Neural cell (in vitro differentiated cells): Measurements from ENCODE around the gene CACNA2D1. TPM values are rescaled to one million over a fixed set of nuclear protein-coding genes. Genes with fewer than 3 reads are reported as not detected.

ENCODE experiments used
- H2AFZ ChIP-seq: fragments of 200-600, 300-800 bp; sonication (generic), shearing (Covaris generic); 2 replicates; pipeline ENCODE4 v1.6.0; 2014; ENCODE audit warnings: low read depth, mild to moderate bottlenecking, antibody characterized with exemption, low read length, moderate library complexity
- H3F3A ChIP-seq: fragments of 200-600 bp; shearing (Covaris generic); 2 replicates; pipeline ENCODE4 v1.6.1; 2016; ENCODE audit warnings: mild to moderate bottlenecking, moderate library complexity, mixed read lengths, antibody characterized with exemption, low read length; ENCODE audit not compliant: insufficient read depth, poor library complexity, severe bottlenecking
- H3K27ac ChIP-seq: fragments of 200-600, 300-800 bp; sonication (generic), shearing (Covaris generic); 2 replicates; pipeline ENCODE4 v1.5.1; 2014; ENCODE audit warnings: mild to moderate bottlenecking, low read length, moderate library complexity
- H3K27me3 ChIP-seq: fragments of 300-800, 200-600 bp; sonication (generic), shearing (Covaris generic); 2 replicates; pipeline ENCODE4 v1.6.0; 2014; ENCODE audit warnings: mild to moderate bottlenecking, low read depth, low read length, moderate library complexity; ENCODE audit not compliant: insufficient read depth
- H3K36me3 ChIP-seq: fragments of 300-800, 200-600 bp; sonication (generic), shearing (Covaris generic); 2 replicates; pipeline ENCODE4 v1.5.1; 2014; ENCODE audit warnings: mild to moderate bottlenecking, antibody characterized with exemption, low read length, moderate library complexity; ENCODE audit not compliant: insufficient read depth
- H3K4me2 ChIP-seq: fragments of 300-800, 200-600 bp; sonication (generic), shearing (Covaris generic); 2 replicates; pipeline ENCODE4 v1.6.0; 2014; ENCODE audit warnings: mild to moderate bottlenecking, low read length
- H3K4me3 ChIP-seq: fragments of 300-800, 200-600 bp; sonication (generic), shearing (Covaris generic); 2 replicates; pipeline ENCODE4 v1.5.1; 2014; ENCODE audit warnings: mild to moderate bottlenecking, low read length, moderate library complexity
- H3K79me2 ChIP-seq: fragments of 200-600 bp; shearing (Covaris generic); replicated peaks from 2 replicates; pipeline ENCODE4 v1.6.0; 2014; ENCODE audit warnings: mild to moderate bottlenecking, low read length, moderate library complexity; ENCODE audit not compliant: insufficient read depth
- H3K9ac ChIP-seq: fragments of 300-800, 200-600 bp; sonication (generic), shearing (Covaris generic); 2 replicates; pipeline ENCODE4 v1.6.1; 2016; ENCODE audit warnings: mild to moderate bottlenecking, low read length, mixed read lengths
- H3K9me2 ChIP-seq: fragments of 200-600 bp; shearing (Covaris generic); 2 replicates; pipeline ENCODE4 v1.6.1; 2016; ENCODE audit warnings: mild to moderate bottlenecking, low read length, mixed read lengths; ENCODE audit not compliant: insufficient read depth
- H3K9me3 ChIP-seq: fragments of 200-600, 300-800 bp; sonication (generic), shearing (Covaris generic); 2 replicates; pipeline ENCODE4 v1.6.1; 2016; ENCODE audit warnings: mild to moderate bottlenecking, mixed run types, low read length, moderate library complexity, mixed read lengths
- H4K20me1 ChIP-seq: fragments of 200-600 bp; shearing (Covaris generic); 2 replicates; pipeline ENCODE4 v1.6.1; 2016; ENCODE audit warnings: mild to moderate bottlenecking, mixed run types; ENCODE audit not compliant: insufficient read depth
- EP300 ChIP-seq: fragments of 450-650 bp; conservative IDR thresholded peaks from 2 replicates; pipeline ENCODE4 v1.6.1; 2014; ENCODE audit warnings: antibody characterized with exemption, mild to moderate bottlenecking, moderate library complexity; ENCODE audit not compliant: poor library complexity, severe bottlenecking
- EZH2 ChIP-seq: fragments of 200-600, 300-800 bp; shearing (Covaris generic), sonication (generic); IDR thresholded peaks from 2 replicates; pipeline ENCODE4 v1.6.1; 2014; ENCODE audit warnings: antibody characterized with exemption, low read length, borderline replicate concordance, mild to moderate bottlenecking; ENCODE audit not compliant: insufficient read depth, poor library complexity, severe bottlenecking
- MXI1 ChIP-seq: fragments of 450-650 bp; conservative IDR thresholded peaks from 2 replicates; pipeline ENCODE4 v1.6.1; 2014; ENCODE audit warnings: antibody characterized with exemption, mild to moderate bottlenecking; ENCODE audit not compliant: poor library complexity, severe bottlenecking
- POLR2AphosphoS5 ChIP-seq: IDR thresholded peaks from 2 replicates; pipeline ENCODE4 v1.6.1; 2012
- RAD21 ChIP-seq: fragments of 450-650 bp; conservative IDR thresholded peaks from 2 replicates; pipeline ENCODE4 v1.6.1; 2014; ENCODE audit warnings: antibody characterized with exemption, mild to moderate bottlenecking, moderate library complexity
- SMC3 ChIP-seq: fragments of 450-650 bp; conservative IDR thresholded peaks from 2 replicates; pipeline ENCODE4 v1.6.1; 2014; ENCODE audit warnings: antibody characterized with exemption, mild to moderate bottlenecking, moderate library complexity; ENCODE audit not compliant: poor library complexity
- TAF1 ChIP-seq: IDR thresholded peaks from 2 replicates; pipeline ENCODE4 v1.6.1; 2012; ENCODE audit warnings: low read depth
- polyA plus RNA-seq: library from polyadenylated mRNA; depleted of rRNA; stranded (reverse); fragments of >200 nt; gene quantifications from 2 replicates; pipeline ENCODE4 v1.2.3, GENCODE V29; 2014
- TF ChIP-seq, protein P1 (sequence below): fragments of 450-650 bp; IDR thresholded peaks from 2 replicates; pipeline ENCODE4 v1.5.1; 2014; ENCODE audit warnings: antibody characterized with exemption, mild to moderate bottlenecking, moderate library complexity; ENCODE audit not compliant: poor library complexity, severe bottlenecking
- TF ChIP-seq, protein P2 (sequence below): IDR thresholded peaks from 2 replicates; pipeline ENCODE4 v1.6.1; 2012; ENCODE audit warnings: borderline replicate concordance

The CACNA2D1 gene
- polyA plus RNA-seq, 1 donor from 2014 or later, result 7.0 TPM

DNA sequence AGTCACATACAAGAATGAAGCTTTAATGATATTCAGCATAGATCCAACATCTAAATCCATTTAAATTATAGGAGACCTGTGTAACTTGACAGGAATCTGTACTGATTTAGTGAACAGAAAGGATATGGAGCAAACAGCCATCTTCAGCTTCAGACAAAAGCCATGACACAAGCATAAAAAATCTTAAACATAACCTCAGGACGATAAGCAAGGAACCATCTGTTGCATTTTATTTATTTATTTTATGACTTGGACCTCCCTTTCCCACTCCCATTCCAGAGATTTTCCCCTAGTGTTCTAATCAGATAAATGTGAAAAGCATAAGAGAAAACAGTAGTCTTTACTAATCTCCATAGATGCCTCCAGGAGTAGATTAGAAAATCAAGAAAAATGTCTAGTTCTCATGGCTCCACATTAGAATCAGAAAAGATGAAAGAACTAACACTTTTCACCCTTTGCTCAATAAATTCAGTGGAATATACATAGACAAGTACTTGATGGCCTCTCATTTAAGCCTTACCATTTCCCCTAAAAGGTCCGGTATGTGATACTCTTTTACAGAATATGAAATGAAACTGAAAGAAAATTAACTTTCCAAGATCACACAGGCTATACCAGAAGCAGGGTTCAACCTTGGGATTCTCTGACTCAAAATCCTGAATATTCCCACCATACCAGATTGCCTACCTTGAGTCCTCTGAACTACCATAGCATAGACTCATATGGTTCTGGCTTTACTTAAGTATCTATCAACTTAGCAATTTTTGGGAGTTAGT is 15.2 kb downstream of the CACNA2D1 start:
- Histone ChIP-seq H3K9me2 (no peaks in the 10 kb centered on the region), H3K79me2 (no peaks in the 10 kb centered on the region), H3K9ac (no peak overlapping the region), H3K36me3 (no peaks in the 10 kb centered on the region), H3K9me3 (no peaks in the 10 kb centered on the region), H2AFZ (no peak overlapping the region), H3F3A (no peaks in the 10 kb centered on the region), H4K20me1 (no peaks in the 10 kb centered on the region), H3K27me3 (no peaks in the 10 kb centered on the region), H3K4me2 (no peak overlapping the region), H3K4me3 (no peak overlapping the region), H3K27ac (no peak overlapping the region)
- TF ChIP-seq EP300, result no peak

DNA sequence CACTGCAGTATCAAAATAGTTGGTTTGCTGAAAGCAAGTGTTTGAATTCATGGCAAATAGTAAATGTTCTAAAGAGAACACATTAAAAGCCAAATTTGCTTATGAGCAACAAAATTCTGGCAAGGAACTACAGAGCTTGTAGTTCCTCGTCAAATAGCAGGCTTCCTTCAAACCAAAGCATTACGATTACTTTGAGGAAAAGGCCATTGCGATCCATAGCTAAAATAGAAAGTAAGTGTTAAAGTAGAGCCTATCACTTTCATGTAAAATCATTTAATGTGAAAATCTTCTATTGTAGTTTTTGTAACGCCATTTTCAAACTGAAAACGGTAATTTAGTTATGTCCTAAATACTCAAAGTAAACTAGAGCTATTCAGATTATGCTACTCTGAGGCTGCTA is 20.1 kb downstream of the CACNA2D1 start:
- no peak overlapping the region for H3K4me3 ChIP-seq
- H3K9me3 ChIP-seq, result no peaks in the 10 kb centered on the region
- no peaks in the 10 kb centered on the region for H3K9me2 ChIP-seq
- H3K36me3 ChIP-seq, result no peaks in the 10 kb centered on the region
- no peak overlapping the region for H3K4me2 ChIP-seq
- H4K20me1 ChIP-seq, result no peaks in the 10 kb centered on the region
- H3F3A ChIP-seq, result no peaks in the 10 kb centered on the region
- H3K27ac ChIP-seq, result no peak overlapping the region
- no peaks in the 10 kb centered on the region for H3K27me3 ChIP-seq
- H3K9ac ChIP-seq, result no peak overlapping the region
- H3K79me2 ChIP-seq, result no peaks in the 10 kb centered on the region
- TF ChIP-seq, protein P1, sequence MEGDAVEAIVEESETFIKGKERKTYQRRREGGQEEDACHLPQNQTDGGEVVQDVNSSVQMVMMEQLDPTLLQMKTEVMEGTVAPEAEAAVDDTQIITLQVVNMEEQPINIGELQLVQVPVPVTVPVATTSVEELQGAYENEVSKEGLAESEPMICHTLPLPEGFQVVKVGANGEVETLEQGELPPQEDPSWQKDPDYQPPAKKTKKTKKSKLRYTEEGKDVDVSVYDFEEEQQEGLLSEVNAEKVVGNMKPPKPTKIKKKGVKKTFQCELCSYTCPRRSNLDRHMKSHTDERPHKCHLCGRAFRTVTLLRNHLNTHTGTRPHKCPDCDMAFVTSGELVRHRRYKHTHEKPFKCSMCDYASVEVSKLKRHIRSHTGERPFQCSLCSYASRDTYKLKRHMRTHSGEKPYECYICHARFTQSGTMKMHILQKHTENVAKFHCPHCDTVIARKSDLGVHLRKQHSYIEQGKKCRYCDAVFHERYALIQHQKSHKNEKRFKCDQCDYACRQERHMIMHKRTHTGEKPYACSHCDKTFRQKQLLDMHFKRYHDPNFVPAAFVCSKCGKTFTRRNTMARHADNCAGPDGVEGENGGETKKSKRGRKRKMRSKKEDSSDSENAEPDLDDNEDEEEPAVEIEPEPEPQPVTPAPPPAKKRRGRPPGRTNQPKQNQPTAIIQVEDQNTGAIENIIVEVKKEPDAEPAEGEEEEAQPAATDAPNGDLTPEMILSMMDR, result no peak
- TF ChIP-seq SMC3 (no peak), POLR2AphosphoS5 (no peak)
- H2AFZ ChIP-seq, result no peak overlapping the region

DNA sequence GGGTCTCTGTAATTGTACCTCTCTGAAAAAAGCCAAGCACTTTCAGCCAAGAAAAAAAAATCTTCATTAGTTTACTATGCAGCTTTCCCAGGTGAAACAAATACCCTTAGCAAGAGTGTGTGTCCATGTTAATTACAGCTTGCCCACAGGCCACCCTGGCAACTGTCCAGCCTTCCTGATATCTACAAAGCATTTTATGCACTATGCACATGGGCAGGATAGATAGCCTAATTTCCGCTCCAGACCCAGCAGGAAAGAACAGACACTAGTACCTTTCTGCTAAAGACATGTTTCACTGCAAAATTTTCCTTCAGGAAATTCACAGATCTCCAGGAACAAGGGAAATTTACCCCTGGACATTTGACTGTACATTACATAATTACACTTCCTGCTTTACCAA is 24.4 kb downstream of the CACNA2D1 start:
- no peak overlapping the region for H3K9ac ChIP-seq
- no peaks in the 10 kb centered on the region for H3K36me3 ChIP-seq
- H3K4me3 ChIP-seq, result no peak overlapping the region
- H3F3A ChIP-seq, result no peaks in the 10 kb centered on the region
- H3K27me3 ChIP-seq, result no peaks in the 10 kb centered on the region
- no peaks in the 10 kb centered on the region for H3K79me2 ChIP-seq
- no peak overlapping the region for H3K27ac ChIP-seq
- H4K20me1 ChIP-seq, result no peaks in the 10 kb centered on the region
- H3K4me2 ChIP-seq, result no peak overlapping the region
- TF ChIP-seq, protein P2, sequence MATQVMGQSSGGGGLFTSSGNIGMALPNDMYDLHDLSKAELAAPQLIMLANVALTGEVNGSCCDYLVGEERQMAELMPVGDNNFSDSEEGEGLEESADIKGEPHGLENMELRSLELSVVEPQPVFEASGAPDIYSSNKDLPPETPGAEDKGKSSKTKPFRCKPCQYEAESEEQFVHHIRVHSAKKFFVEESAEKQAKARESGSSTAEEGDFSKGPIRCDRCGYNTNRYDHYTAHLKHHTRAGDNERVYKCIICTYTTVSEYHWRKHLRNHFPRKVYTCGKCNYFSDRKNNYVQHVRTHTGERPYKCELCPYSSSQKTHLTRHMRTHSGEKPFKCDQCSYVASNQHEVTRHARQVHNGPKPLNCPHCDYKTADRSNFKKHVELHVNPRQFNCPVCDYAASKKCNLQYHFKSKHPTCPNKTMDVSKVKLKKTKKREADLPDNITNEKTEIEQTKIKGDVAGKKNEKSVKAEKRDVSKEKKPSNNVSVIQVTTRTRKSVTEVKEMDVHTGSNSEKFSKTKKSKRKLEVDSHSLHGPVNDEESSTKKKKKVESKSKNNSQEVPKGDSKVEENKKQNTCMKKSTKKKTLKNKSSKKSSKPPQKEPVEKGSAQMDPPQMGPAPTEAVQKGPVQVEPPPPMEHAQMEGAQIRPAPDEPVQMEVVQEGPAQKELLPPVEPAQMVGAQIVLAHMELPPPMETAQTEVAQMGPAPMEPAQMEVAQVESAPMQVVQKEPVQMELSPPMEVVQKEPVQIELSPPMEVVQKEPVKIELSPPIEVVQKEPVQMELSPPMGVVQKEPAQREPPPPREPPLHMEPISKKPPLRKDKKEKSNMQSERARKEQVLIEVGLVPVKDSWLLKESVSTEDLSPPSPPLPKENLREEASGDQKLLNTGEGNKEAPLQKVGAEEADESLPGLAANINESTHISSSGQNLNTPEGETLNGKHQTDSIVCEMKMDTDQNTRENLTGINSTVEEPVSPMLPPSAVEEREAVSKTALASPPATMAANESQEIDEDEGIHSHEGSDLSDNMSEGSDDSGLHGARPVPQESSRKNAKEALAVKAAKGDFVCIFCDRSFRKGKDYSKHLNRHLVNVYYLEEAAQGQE, result no peak
- TF ChIP-seq, protein P1, result no peak
- TF ChIP-seq MXI1 (no peak), EP300 (no peak), SMC3 (no peak), EZH2 (no peak), TAF1 (no peak), POLR2AphosphoS5 (no peak), RAD21 (no peak)
- no peaks in the 10 kb centered on the region for H3K9me2 ChIP-seq
- no peak overlapping the region for H2AFZ ChIP-seq
- H3K9me3 ChIP-seq, result no peaks in the 10 kb centered on the region
